ENCODE results near the gene PKHD1.

PKHD1 gene

DNA sequence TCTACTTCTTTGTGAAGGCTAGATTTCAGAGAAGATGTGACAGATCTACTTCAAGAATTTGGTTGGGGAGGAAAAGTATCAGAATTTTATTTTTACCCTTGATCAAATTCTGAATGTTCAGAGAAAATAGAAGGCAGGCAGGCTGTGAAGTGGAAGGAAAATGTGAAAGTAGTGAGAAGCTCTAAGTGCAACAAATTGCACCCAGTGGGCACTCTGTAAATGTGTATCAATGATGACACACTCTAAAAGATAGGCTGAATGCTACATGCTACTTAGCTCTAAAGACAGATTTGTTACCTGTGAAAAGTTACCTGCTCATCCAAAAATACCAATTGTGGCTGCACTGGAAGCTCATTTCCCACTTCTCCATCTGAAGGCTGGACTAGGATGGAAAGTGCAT lies 438.6 kb downstream of the PKHD1 start:
- DNase-seq (ENCODE audit: insufficient read length, low spot score) = no peak
- TF ChIP-seq, protein P1, sequence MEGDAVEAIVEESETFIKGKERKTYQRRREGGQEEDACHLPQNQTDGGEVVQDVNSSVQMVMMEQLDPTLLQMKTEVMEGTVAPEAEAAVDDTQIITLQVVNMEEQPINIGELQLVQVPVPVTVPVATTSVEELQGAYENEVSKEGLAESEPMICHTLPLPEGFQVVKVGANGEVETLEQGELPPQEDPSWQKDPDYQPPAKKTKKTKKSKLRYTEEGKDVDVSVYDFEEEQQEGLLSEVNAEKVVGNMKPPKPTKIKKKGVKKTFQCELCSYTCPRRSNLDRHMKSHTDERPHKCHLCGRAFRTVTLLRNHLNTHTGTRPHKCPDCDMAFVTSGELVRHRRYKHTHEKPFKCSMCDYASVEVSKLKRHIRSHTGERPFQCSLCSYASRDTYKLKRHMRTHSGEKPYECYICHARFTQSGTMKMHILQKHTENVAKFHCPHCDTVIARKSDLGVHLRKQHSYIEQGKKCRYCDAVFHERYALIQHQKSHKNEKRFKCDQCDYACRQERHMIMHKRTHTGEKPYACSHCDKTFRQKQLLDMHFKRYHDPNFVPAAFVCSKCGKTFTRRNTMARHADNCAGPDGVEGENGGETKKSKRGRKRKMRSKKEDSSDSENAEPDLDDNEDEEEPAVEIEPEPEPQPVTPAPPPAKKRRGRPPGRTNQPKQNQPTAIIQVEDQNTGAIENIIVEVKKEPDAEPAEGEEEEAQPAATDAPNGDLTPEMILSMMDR (IDR thresholded peaks at IDR 0.05; ENCODE audit: insufficient read depth, missing control alignments) = no peak
- no peak for FAIRE-seq

- FAIRE-seq = no peak
- DNase-seq (ENCODE audit: insufficient read length, low spot score) = no peak
- TF ChIP-seq, protein P1 (IDR thresholded peaks at IDR 0.05; ENCODE audit: insufficient read depth, missing control alignments) = no peak
Observed at GRCh38 chr6:51648236-51648635, 439.2 kb downstream of the PKHD1 start.

GRCh38 chr6:51644426-51644825 lies 443.0 kb downstream of the PKHD1 start:
- FAIRE-seq = no peak
- TF ChIP-seq, protein P1 (IDR thresholded peaks at IDR 0.05; ENCODE audit: insufficient read depth, missing control alignments) = no peak

GRCh38 chr6:51640021-51640420 lies 447.4 kb downstream of the PKHD1 start:
- TF ChIP-seq, protein P1 (IDR thresholded peaks at IDR 0.05; ENCODE audit: insufficient read depth, missing control alignments) = no peak
- DNase-seq (ENCODE audit: insufficient read length, low spot score) (no peak), FAIRE-seq (no peak)

More at GRCh38 chr6:51644426-51644825, 443.0 kb downstream of the PKHD1 start:
- DNase-seq (ENCODE audit: insufficient read length, low spot score) = no peak

GRCh38 chr6:51633424-51633823 lies 454.0 kb downstream of the PKHD1 start:
- TF ChIP-seq, protein P1 (IDR thresholded peaks at IDR 0.05; ENCODE audit: insufficient read depth, missing control alignments) = no peak
- FAIRE-seq (no peak), DNase-seq (ENCODE audit: insufficient read length, low spot score) (no peak)

- no peak for FAIRE-seq
- no peak for DNase-seq (ENCODE audit: insufficient read length, low spot score)
- TF ChIP-seq, protein P1 (IDR thresholded peaks at IDR 0.05; ENCODE audit: insufficient read depth, missing control alignments) = no peak
Observed at GRCh38 chr6:51630011-51630410, 457.4 kb downstream of the PKHD1 start.

DNA sequence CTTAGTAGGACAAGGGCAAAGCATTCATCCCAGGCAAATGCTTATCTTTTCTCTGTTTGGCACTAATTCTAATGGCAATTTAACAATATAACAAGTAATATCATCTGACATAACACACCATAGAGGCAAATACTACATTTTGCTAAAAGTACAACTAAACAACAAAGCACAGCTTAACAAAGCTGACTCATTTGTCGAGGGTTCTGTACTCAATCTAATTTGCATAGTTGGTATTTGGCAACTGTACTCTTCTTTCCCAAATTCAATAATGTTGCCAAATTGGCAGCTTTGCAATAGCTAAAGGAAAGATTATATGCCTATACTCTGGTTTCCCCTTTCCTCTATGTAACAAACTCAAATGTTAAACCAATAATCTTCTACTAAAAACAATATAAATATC lies 461.0 kb downstream of the PKHD1 start:
- no peak for FAIRE-seq
- DNase-seq (ENCODE audit: insufficient read length, low spot score) = no peak
- TF ChIP-seq, protein P1 (IDR thresholded peaks at IDR 0.05; ENCODE audit: insufficient read depth, missing control alignments) = no peak
